Kidney (tissue), 14 donors: ENCODE data around the gene GUCA2B. TPM values are rescaled to one million over a fixed set of nuclear protein-coding genes. Genes with fewer than 3 reads are reported as not detected.

Experiments used
- DNase-seq, 5 donors: peaks; one replicate each; pipeline ENCODE4 v3.0.0-alpha.2; 2013 to 2020
- FAIRE-seq: peaks from 2 replicates; lab custom pipeline; 2012; peaks lifted over from hg19 to GRCh38; lab: Jason Lieb, UNC
- H3K27ac ChIP-seq, 2 donors: one replicate each; pipeline ENCODE4 v1.7.0; 2013; ENCODE audit warnings: low read depth in 2 of 2, low read length in 2 of 2, inconsistent platforms in 1 of 2
- H3K27me3 ChIP-seq: one replicate; pipeline ENCODE4 v1.7.1; 2013; ENCODE audit warnings: low read length, inconsistent platforms; ENCODE audit not compliant: control insufficient read depth, insufficient read depth
- H3K36me3 ChIP-seq, 3 donors: one replicate each; pipeline versions ENCODE4 v1.7.0 to v1.7.1; 2013; ENCODE audit warnings: low read length in 3 of 3, control low read depth in 1 of 3, inconsistent platforms in 1 of 3; ENCODE audit not compliant: insufficient read depth in 3 of 3, control insufficient read depth in 2 of 3
- H3K4me1 ChIP-seq, 3 donors: one replicate each; pipeline versions ENCODE4 v1.7.0 to v1.7.1; 2013; ENCODE audit warnings: low read length in 3 of 3, inconsistent platforms in 1 of 3, low read depth in 1 of 3; ENCODE audit not compliant: control insufficient read depth in 2 of 3, insufficient read depth in 2 of 3
- H3K4me3 ChIP-seq, 3 donors: one replicate each; pipeline versions ENCODE4 v1.7.0 to v1.8.1; 2013; ENCODE audit warnings: low read length in 3 of 3, control low read depth in 1 of 3, inconsistent platforms in 1 of 3
- H3K9ac ChIP-seq, 3 donors: one replicate each; pipeline versions ENCODE4 v1.7.0 to v1.7.1; 2013; ENCODE audit warnings: low read length in 3 of 3, control low read depth in 1 of 3, inconsistent platforms in 1 of 3
- H3K9me3 ChIP-seq, 3 donors: one replicate each; pipeline versions ENCODE4 v1.7.0 to v1.7.1; 2013; ENCODE audit warnings: low read length in 3 of 3, control low read depth in 1 of 3, inconsistent platforms in 1 of 3; ENCODE audit not compliant: control insufficient read depth in 2 of 3, insufficient read depth in 1 of 3
- intact Hi-C: fragments of 100-400 bp; cut with DNase I; formaldehyde crosslinking; loops from one replicate; pipeline ENCODE4 v1.11.1; 2022
- polyA plus RNA-seq: library from polyadenylated mRNA; stranded (reverse); fragments of 350-450 nt; fragmentation: Illumina TruSeq; extraction: RNeasy Lipid Tissue Mini Kit (QIAGEN cat#74804); gene quantifications from one replicate; pipeline ENCODE4 v1.2.3, GENCODE V29; 2014; ENCODE audit warnings: low read depth, low replicate concordance; ENCODE audit not compliant: insufficient read depth
- total RNA-seq: library from RNA; stranded (reverse); fragmentation: NEBNext Ultra II Directional; extraction: Animal tissue kit (Norgen Biotek cat#: 25700); gene quantifications from one replicate; pipeline ENCODE4 v1.2.1, GENCODE V29; 2021
- TF ChIP-seq, protein P1 (sequence below): IDR thresholded peaks from 3 replicates; pipeline ENCODE4 v1.5.1; 2012; ENCODE audit warnings: mild to moderate bottlenecking, moderate library complexity, borderline replicate concordance; ENCODE audit not compliant: insufficient read depth; ENCODE audit errors: extremely low read depth
- donor health status: control.
- donor health status: control.
- donor health status: control.
- donor health status: control.
- donor health status: control.
- donor health status: DM: yes; HTN: yes; CAD: no.
- donor health status: Normal renal cell carcinoma (clear cell type).

The GUCA2B gene
- total and polyA plus RNA-seq, 2 donors from 2014 or later = not detected

DNA sequence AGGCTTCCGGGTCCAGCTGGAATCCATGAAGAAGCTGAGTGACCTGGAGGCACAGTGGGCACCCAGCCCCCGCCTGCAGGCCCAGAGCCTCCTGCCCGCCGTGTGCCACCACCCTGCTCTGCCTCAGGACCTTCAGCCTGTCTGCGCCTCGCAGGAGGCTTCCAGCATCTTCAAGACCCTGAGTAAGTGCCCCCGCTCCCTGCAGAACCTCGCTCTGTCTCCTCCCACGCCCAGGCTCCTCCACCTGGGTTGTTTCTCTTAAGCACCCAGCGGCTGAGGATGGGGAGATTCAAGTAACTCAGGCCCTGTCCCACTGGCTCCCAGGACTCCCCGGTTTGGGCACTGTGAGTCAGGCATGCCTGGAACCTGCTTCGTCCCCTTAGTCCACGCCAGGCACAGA, 1.5 kb downstream of the GUCA2B start:
- Histone ChIP-seq H3K27ac (no peak overlapping the region), H3K4me1 (peaks cover 0 to 2% (median 0%) of the 10 kb centered on the region in 3 donors), H3K4me3 (no peak overlapping the region), H3K9ac (no peak overlapping the region), H3K9me3 (no peaks in the 10 kb centered on the region), H3K36me3 (no peaks in the 10 kb centered on the region), H3K27me3 (no peaks in the 10 kb centered on the region)
- FAIRE-seq = no peak
- no peak for DNase-seq
- intact Hi-C loops = no loop called here
- TF ChIP-seq, protein P1, sequence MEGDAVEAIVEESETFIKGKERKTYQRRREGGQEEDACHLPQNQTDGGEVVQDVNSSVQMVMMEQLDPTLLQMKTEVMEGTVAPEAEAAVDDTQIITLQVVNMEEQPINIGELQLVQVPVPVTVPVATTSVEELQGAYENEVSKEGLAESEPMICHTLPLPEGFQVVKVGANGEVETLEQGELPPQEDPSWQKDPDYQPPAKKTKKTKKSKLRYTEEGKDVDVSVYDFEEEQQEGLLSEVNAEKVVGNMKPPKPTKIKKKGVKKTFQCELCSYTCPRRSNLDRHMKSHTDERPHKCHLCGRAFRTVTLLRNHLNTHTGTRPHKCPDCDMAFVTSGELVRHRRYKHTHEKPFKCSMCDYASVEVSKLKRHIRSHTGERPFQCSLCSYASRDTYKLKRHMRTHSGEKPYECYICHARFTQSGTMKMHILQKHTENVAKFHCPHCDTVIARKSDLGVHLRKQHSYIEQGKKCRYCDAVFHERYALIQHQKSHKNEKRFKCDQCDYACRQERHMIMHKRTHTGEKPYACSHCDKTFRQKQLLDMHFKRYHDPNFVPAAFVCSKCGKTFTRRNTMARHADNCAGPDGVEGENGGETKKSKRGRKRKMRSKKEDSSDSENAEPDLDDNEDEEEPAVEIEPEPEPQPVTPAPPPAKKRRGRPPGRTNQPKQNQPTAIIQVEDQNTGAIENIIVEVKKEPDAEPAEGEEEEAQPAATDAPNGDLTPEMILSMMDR = no peak

DNA sequence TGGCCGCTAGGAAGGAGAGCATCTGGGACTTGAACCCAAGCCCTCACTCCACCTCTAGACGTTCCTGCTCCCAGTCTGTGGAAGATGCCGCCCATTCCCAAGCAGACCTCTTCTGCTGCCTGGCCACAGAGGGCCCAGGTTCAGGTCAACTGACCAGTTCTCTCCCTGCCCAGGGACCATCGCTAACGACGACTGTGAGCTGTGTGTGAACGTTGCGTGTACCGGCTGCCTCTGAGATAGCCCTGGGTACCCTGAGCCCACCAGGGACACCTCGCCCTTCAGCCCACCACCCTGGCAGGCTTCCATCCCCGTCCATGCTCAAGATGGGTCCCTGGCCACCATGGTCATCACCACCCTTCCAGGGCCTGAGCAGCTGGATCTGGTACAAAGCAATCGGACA, 2.2 kb downstream of the GUCA2B start:
- H3K9ac ChIP-seq = no peak overlapping the region
- intact Hi-C loops = no loop called here
- H3K36me3 ChIP-seq = no peaks in the 10 kb centered on the region
- TF ChIP-seq, protein P1 = no peak
- no peaks in the 10 kb centered on the region for H3K9me3 ChIP-seq
- H3K4me3 ChIP-seq = no peak overlapping the region
- FAIRE-seq (no peak), DNase-seq (no peak)
- no peaks in the 10 kb centered on the region for H3K27me3 ChIP-seq
- peaks cover 0 to 2% (median 0%) of the 10 kb centered on the region in 3 donors for H3K4me1 ChIP-seq
- H3K27ac ChIP-seq = no peak overlapping the region

DNA sequence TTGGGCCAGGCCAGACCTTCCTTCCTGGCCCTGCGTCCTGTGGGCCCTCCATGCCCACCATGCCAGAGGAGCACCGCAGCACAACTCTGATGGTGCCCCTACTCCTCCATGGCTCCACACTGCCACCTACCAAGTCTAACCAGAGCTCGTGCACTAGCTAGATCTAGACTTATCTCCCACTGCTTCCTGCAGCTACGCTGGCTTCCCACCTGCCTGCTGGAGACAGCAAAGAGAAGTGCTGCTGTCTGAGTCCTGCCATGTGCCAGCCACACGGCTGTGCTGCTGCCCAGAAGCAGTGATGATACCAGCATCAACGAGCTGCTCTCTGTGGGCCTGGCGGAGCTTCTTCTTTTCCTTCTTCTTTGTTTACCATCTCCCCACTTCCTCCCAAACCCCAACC, 4.5 kb downstream of the GUCA2B start:
- no peaks in the 10 kb centered on the region for H3K36me3 ChIP-seq
- intact Hi-C loops = no loop called here
- no peak overlapping the region for H3K4me3 ChIP-seq
- no peak for DNase-seq
- H3K4me1 ChIP-seq = peaks cover 0 to 2% (median 0%) of the 10 kb centered on the region in 3 donors
- H3K27ac ChIP-seq = no peak overlapping the region
- H3K9ac ChIP-seq = no peak overlapping the region
- TF ChIP-seq, protein P1 = no peak
- no peaks in the 10 kb centered on the region for H3K27me3 ChIP-seq
- FAIRE-seq = no peak
- peaks cover 0 to 7% (median 0%) of the 10 kb centered on the region in 3 donors for H3K9me3 ChIP-seq

DNA sequence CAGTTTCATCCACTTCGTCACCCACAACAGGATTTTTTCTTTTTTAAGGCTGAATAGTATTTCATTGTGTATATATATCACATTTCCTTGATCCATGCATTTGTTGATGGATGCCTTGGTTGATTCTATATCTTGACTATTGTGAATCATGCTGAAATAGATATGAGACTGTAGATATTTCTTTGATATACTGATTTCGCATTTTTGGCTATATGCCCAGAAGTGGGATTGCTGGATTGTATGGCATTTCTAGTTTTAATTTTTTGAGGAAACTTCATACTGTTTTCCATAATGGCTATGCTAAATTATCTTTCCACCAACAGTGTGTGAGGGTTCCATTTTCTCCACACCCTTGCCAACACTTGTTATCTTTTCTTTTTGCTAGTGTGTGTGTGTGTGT, 5.0 kb downstream of the GUCA2B start:
- Histone ChIP-seq H3K9me3 (peaks cover 0 to 7% (median 0%) of the 10 kb centered on the region in 3 donors), H3K4me1 (peaks cover 0 to 2% (median 0%) of the 10 kb centered on the region in 3 donors), H3K27me3 (no peaks in the 10 kb centered on the region), H3K36me3 (no peaks in the 10 kb centered on the region), H3K9ac (no peak overlapping the region), H3K27ac (no peak overlapping the region), H3K4me3 (no peak overlapping the region)
- TF ChIP-seq, protein P1 = no peak
- intact Hi-C loops = no loop called here
- no peak for DNase-seq
- no peak for FAIRE-seq
